K562 (cell line): ENCODE results near the gene NUBP2. TPM values are rescaled to one million over a fixed set of nuclear protein-coding genes. Genes with fewer than 3 reads are reported as not detected.

Experiments
- ATF4 ChIP-seq: fragments of 450-650 bp; formaldehyde crosslinking; IDR thresholded peaks from 2 replicates; pipeline ENCODE4 v1.4.0; 2022; ENCODE audit warnings: mild to moderate bottlenecking, moderate library complexity
- BCLAF1 ChIP-seq, 2 experiments: fragments of 450-650 bp in 1 of 2; IDR thresholded peaks; 2 replicates each; pipeline ENCODE4 v1.6.1; 2011 to 2017; ENCODE audit warnings: low read depth in 2 of 2, antibody characterized with exemption in 1 of 2, borderline replicate concordance in 1 of 2, low read length in 1 of 2, mild to moderate bottlenecking in 1 of 2, mixed read lengths in 1 of 2; ENCODE audit not compliant: control insufficient read depth in 1 of 2
- CREB3L1 ChIP-seq: fragments of 450-650 bp; IDR thresholded peaks from 2 replicates; pipeline ENCODE4 v1.6.1; 2014; ENCODE audit warnings: low read depth, mild to moderate bottlenecking, moderate library complexity, borderline replicate concordance
- CREBBP ChIP-seq: IDR thresholded peaks from one replicate; pipeline ENCODE4 v1.6.1; 2012; ENCODE audit warnings: low read depth, mild to moderate bottlenecking, control low read depth, inconsistent platforms, low read length
- E2F3 ChIP-seq: fragments of 250-450 bp; sonication (Bioruptor Pico); IDR thresholded peaks from 2 replicates; pipeline ENCODE4 v1.4.0; 2020; ENCODE audit warnings: mild to moderate bottlenecking
- E2F4 ChIP-seq: sonication (generic); formaldehyde crosslinking; IDR thresholded peaks from 2 replicates; pipeline ENCODE4 v1.8.0; 2022; ENCODE audit warnings: mild to moderate bottlenecking, low read depth, missing genetic modification reagents
- ERF ChIP-seq: fragments of 450-650 bp; formaldehyde crosslinking; IDR thresholded peaks from 2 replicates; pipeline ENCODE4 v1.4.0; 2020; ENCODE audit warnings: mild to moderate bottlenecking, mixed read lengths
- HMGN3 ChIP-seq: IDR thresholded peaks from 2 replicates; pipeline ENCODE4 v1.6.1; 2011; ENCODE audit warnings: borderline replicate concordance, low read depth, mild to moderate bottlenecking, mixed read lengths, low read length; ENCODE audit not compliant: insufficient read length; ENCODE audit errors: extremely low read depth
- MXD1 ChIP-seq: fragments of 250-450 bp; sonication (Bioruptor Pico); IDR thresholded peaks from 2 replicates; pipeline ENCODE4 v1.8.0; 2021; ENCODE audit warnings: borderline replicate concordance, mild to moderate bottlenecking, moderate library complexity; ENCODE audit not compliant: poor library complexity, severe bottlenecking
- PHB ChIP-seq: fragments of 250-450 bp; sonication (Bioruptor Pico); IDR thresholded peaks from 2 replicates; pipeline ENCODE4 v1.5.0; 2021
- SIN3B ChIP-seq: fragments of 450-650 bp; IDR thresholded peaks from 2 replicates; pipeline ENCODE4 v1.6.1; 2017; ENCODE audit warnings: low read depth, mild to moderate bottlenecking, moderate library complexity
- SNAPC5 ChIP-seq: fragments of 250-450 bp; sonication (Bioruptor Pico); IDR thresholded peaks from 2 replicates; pipeline ENCODE4 v1.8.0; 2021; ENCODE audit warnings: moderate library complexity, mild to moderate bottlenecking, inconsistent platforms
- STAT5A ChIP-seq: IDR thresholded peaks from 2 replicates; pipeline ENCODE4 v1.6.1; 2012; ENCODE audit warnings: low read length, inconsistent platforms, borderline replicate concordance
- THRB ChIP-seq: fragments of 450-650 bp; formaldehyde crosslinking; conservative IDR thresholded peaks from 2 replicates; pipeline ENCODE4 v1.4.0; 2022; ENCODE audit warnings: mild to moderate bottlenecking, missing genetic modification characterization
- TRIM24 ChIP-seq, 2 experiments: fragments of 450-650 bp; IDR thresholded peaks; 2 replicates each; pipeline ENCODE4 v1.6.1; 2016
- ZSCAN29 ChIP-seq: fragments of 450-650 bp; IDR thresholded peaks from 2 replicates; pipeline ENCODE4 v1.6.1; 2017
- polyA plus RNA-seq, 8 experiments: library from polyadenylated mRNA; depleted of rRNA in 4 of 8; stranded (reverse) in 5 of 8; unstranded in 3 of 8; fragments of >200 nt; fragmentation: Nextera tagmentation in 2 of 8; fragmentation: Illumina TruSeq in 1 of 8; extraction: Ambion mirVana in 2 of 8; extraction: Trizol in 1 of 8; gene quantifications; 2 replicates each; pipeline versions ENCODE4 v1.2.1 to v1.2.3, GENCODE V29; 2011 to 2014; ENCODE audit warnings: inconsistent platforms in 1 of 8, missing spikeins in 1 of 8
- total RNA-seq, 7 experiments: library from RNA; depleted of rRNA in 6 of 7; stranded (reverse); fragments of >200 nt in 6 of 7; fragmentation: Illumina TruSeq in 2 of 7; extraction: Trizol in 2 of 7; gene quantifications; 2 replicates each; pipeline versions ENCODE4 v1.2.1 to v1.2.3, GENCODE V29; 2011 to 2021; ENCODE audit warnings: low replicate concordance in 1 of 7

Gene NUBP2
- total and polyA plus RNA-seq, 9 of the 15 experiments (the other 6 are each of a cell fraction or from before 2014, with no cell fraction given) = 1.8 to 115 (median 24.0) TPM

GRCh38 chr16:1772908-1773702 is 9.7 kb upstream of the NUBP2 start, which contains the start of gene MRPS34 (continued):
- TF ChIP-seq CREB3L1 = peak; percentile 40; the same call in 1 of the 2 replicates
- TF ChIP-seq E2F3 (CRISPR knock-in tag) = peak; percentile 85
- TF ChIP-seq ERF (CRISPR knock-in tag) = peak; percentile 77; the same call in 1 of the 2 replicates
- peak; percentile 56 for TF ChIP-seq MXD1 (CRISPR knock-in tag)
- peak; percentile 81; the same call in 1 of the 2 replicates for TF ChIP-seq E2F4 (CRISPR knock-in tag)
- peak in 1 of 2 experiments; percentile 88; a peak in 1 of 4 replicates for TF ChIP-seq BCLAF1 (IDR thresholded peaks at IDR 0.05; ENCODE audit: borderline replicate concordance in 1 of 2, control insufficient read depth in 1 of 2, low read depth in 2 of 2, low read length in 1 of 2)
- no peak for TF ChIP-seq CREBBP
- peak; percentile 60; the same call in 1 of the 2 replicates for TF ChIP-seq THRB (CRISPR knock-in tag)
- peak; percentile 65 for TF ChIP-seq HMGN3
- TF ChIP-seq STAT5A = no peak; the same call in 1 of the 2 replicates
- TF ChIP-seq SIN3B = peak; percentile 96
- TF ChIP-seq PHB = 0 out of 2 replicates have a peak, but pooled peaks have one; percentile 75
- no peak for TF ChIP-seq SNAPC5 (CRISPR knock-in tag)
- no peak for TF ChIP-seq ATF4
- peak; percentile 14; the same call in 1 of the 2 replicates for TF ChIP-seq ZSCAN29
- peak in 1 of 2 experiments; percentile 97; a peak in 2 of 4 replicates for TF ChIP-seq TRIM24 (IDR thresholded peaks at IDR 0.05)
